Measurements from ENCODE around the gene SCPEP1. TPM values are rescaled to one million over a fixed set of nuclear protein-coding genes. Genes with fewer than 3 reads are reported as not detected.

The SCPEP1 gene
- total and polyA plus RNA-seq, 10 of the 15 experiments (the other 5 are each of a cell fraction or from before 2014, with no cell fraction given), result 31.2 to 80.2 (median 40.7) TPM

DNA sequence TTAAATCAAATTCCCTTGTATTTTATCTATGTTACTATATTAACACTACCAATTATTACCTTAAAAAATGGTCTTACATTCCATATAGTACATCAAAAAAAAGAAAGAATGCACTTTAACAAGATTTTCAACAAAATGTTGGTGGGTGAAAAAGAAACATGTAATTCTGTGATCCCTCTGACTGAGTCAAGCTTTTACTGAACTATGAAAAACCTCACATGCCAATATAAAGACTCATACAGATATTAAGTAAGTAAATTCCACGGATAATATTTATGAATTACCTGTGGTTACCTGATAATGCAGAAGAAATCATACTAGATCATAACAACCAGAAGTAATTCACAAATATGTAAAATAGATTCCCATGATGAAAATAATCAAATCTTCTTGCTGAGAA lies 29.4 kb upstream of the SCPEP1 start (continued):
- TF ChIP-seq PRDM15 (CRISPR knock-in tag; IDR thresholded peaks at IDR 0.05), result no peak
- TF ChIP-seq CEBPB (IDR thresholded peaks at IDR 0.05; ENCODE audit: borderline replicate concordance in 1 of 2, low read depth in 2 of 2, low read length in 2 of 2), result no peak
- no peak for TF ChIP-seq HCFC1 (IDR thresholded peaks at IDR 0.05; ENCODE audit: low read length)
- no peak for TF ChIP-seq SREBF1 (IDR thresholded peaks at IDR 0.05; ENCODE audit: low read length)
- no peak for TF ChIP-seq ZSCAN29 (IDR thresholded peaks at IDR 0.05)
- no peak for TF ChIP-seq RB1 (IDR thresholded peaks at IDR 0.05; ENCODE audit: borderline replicate concordance)
- TF ChIP-seq ZNF622 (IDR thresholded peaks at IDR 0.05), result no peak
- no peak for TF ChIP-seq EGR1 (IDR thresholded peaks at IDR 0.05; ENCODE audit: borderline replicate concordance in 1 of 2, low read depth in 2 of 2, low read length in 2 of 2)
- no peak for TF ChIP-seq ZBTB4 (CRISPR knock-in tag; IDR thresholded peaks at IDR 0.05)
- no peak for TF ChIP-seq ATF3 (IDR thresholded peaks at IDR 0.05; ENCODE audit: borderline replicate concordance, extremely low read depth, low read depth, low read length)
- TF ChIP-seq TAF1 (IDR thresholded peaks at IDR 0.05; ENCODE audit: borderline replicate concordance, low read depth, low read length), result no peak
- TF ChIP-seq, protein P1, sequence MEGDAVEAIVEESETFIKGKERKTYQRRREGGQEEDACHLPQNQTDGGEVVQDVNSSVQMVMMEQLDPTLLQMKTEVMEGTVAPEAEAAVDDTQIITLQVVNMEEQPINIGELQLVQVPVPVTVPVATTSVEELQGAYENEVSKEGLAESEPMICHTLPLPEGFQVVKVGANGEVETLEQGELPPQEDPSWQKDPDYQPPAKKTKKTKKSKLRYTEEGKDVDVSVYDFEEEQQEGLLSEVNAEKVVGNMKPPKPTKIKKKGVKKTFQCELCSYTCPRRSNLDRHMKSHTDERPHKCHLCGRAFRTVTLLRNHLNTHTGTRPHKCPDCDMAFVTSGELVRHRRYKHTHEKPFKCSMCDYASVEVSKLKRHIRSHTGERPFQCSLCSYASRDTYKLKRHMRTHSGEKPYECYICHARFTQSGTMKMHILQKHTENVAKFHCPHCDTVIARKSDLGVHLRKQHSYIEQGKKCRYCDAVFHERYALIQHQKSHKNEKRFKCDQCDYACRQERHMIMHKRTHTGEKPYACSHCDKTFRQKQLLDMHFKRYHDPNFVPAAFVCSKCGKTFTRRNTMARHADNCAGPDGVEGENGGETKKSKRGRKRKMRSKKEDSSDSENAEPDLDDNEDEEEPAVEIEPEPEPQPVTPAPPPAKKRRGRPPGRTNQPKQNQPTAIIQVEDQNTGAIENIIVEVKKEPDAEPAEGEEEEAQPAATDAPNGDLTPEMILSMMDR (IDR thresholded peaks at IDR 0.05 in 2 of 3, conservative IDR thresholded peaks at IDR 0.05 in 1 of 3; ENCODE audit: control insufficient read depth in 2 of 3, extremely low read depth in 1 of 3, insufficient read depth in 1 of 3, low read depth in 3 of 3, low read length in 3 of 3), result no peak
- TF ChIP-seq STAT1 (conservative IDR thresholded peaks at IDR 0.05), result no peak
- TF ChIP-seq GATAD2B (conservative IDR thresholded peaks at IDR 0.05; ENCODE audit: low read depth), result no peak
